H1 (cell line): ENCODE results near the gene MANBA. TPM values are rescaled to one million over a fixed set of nuclear protein-coding genes. Genes with fewer than 3 reads are reported as not detected.

Experiments
- CTCF ChIA-PET: fragments of 300-600 bp; sonication (Branson Sonifier 250); formaldehyde crosslinking; loops from one replicate; lab custom pipeline; 2021; ENCODE audit not compliant: partially characterized antibody; lab: Charles Lee
- POLR2A ChIA-PET: fragments of 300-600 bp; sonication (Branson Sonifier 250); formaldehyde crosslinking; loops from one replicate; lab custom pipeline; 2021; ENCODE audit warnings: inconsistent platforms; ENCODE audit not compliant: partially characterized antibody; lab: Charles Lee
- DNase-seq, 2 experiments: peaks; one replicate each; pipeline versions ENCODE4 v3.0.0 to v3.0.0-alpha.2; 2010 to 2022; ENCODE audit warnings: low spot score in 2 of 2, low read depth in 1 of 2, mixed read lengths in 1 of 2
- FAIRE-seq: peaks from 2 replicates; lab custom pipeline; 2011; peaks lifted over from hg19 to GRCh38; lab: Jason Lieb, UNC
- H2AFZ ChIP-seq: 2 replicates; pipeline ENCODE4 v1.8.1; 2012; ENCODE audit warnings: low read length, inconsistent platforms
- H2AK5ac ChIP-seq: 2 replicates; pipeline ENCODE4 v1.6.1; 2013; ENCODE audit warnings: low read depth, low read length
- H2BK120ac ChIP-seq: replicated peaks from 2 replicates; pipeline ENCODE3; 2013; ENCODE audit warnings: low read depth, low read length, inconsistent platforms
- H2BK12ac ChIP-seq: 2 replicates; pipeline ENCODE4 v1.6.1; 2013; ENCODE audit warnings: low read depth, low read length
- H2BK15ac ChIP-seq: 2 replicates; pipeline ENCODE4 v1.6.1; 2013; ENCODE audit warnings: low read length
- H2BK20ac ChIP-seq: 2 replicates; pipeline ENCODE4 v1.6.1; 2013; ENCODE audit warnings: low read length
- H2BK5ac ChIP-seq: 2 replicates; pipeline ENCODE4 v1.6.1; 2013; ENCODE audit warnings: low read depth, low read length
- H3K14ac ChIP-seq: 2 replicates; pipeline ENCODE4 v1.6.1; 2013; ENCODE audit warnings: inconsistent platforms; ENCODE audit not compliant: insufficient read length
- H3K18ac ChIP-seq: 2 replicates; pipeline ENCODE4 v1.6.1; 2013; ENCODE audit warnings: low read length; ENCODE audit errors: extremely low read depth
- H3K23ac ChIP-seq: 2 replicates; pipeline ENCODE4 v1.6.1; 2013; ENCODE audit warnings: inconsistent platforms; ENCODE audit not compliant: insufficient read length
- H3K23me2 ChIP-seq: 2 replicates; pipeline ENCODE4 v1.6.1; 2013; ENCODE audit warnings: low read depth, low read length
- H3K27ac ChIP-seq: 2 replicates; pipeline ENCODE4 v1.6.1; 2011; ENCODE audit warnings: low read depth, low read length, inconsistent platforms
- H3K27me3 ChIP-seq, 4 experiments: replicated peaks in 1 of 4; 1 replicate in 1 of 4; 2 replicates in 3 of 4; pipeline versions ENCODE4 v1.6.1 to v1.8.1; 2011 to 2013; ENCODE audit warnings: low read length in 3 of 4, mild to moderate bottlenecking in 3 of 4, inconsistent platforms in 2 of 4, mixed read lengths in 2 of 4, moderate library complexity in 1 of 4; ENCODE audit not compliant: control insufficient read depth in 3 of 4, insufficient read depth in 3 of 4; ENCODE audit errors: extremely low read depth in 1 of 4
- H3K36me3 ChIP-seq, 4 experiments: 2 replicates each; pipeline versions ENCODE4 v1.6.1 to v1.8.1; 2011 to 2013; ENCODE audit warnings: mild to moderate bottlenecking in 4 of 4, low read length in 3 of 4, moderate library complexity in 2 of 4, control low read depth in 1 of 4, inconsistent platforms in 1 of 4; ENCODE audit not compliant: insufficient read depth in 4 of 4, control insufficient read depth in 2 of 4
- H3K4ac ChIP-seq: replicated peaks from 2 replicates; pipeline ENCODE3; 2013; ENCODE audit warnings: low read length, low read depth, mixed read lengths, inconsistent platforms; ENCODE audit not compliant: insufficient read length
- H3K4me1 ChIP-seq, 4 experiments: replicated peaks in 1 of 4; 1 replicate in 1 of 4; 2 replicates in 3 of 4; pipeline versions ENCODE4 v1.6.1 to v1.8.1; 2011 to 2013; ENCODE audit warnings: low read length in 3 of 4, inconsistent platforms in 2 of 4, mixed read lengths in 1 of 4; ENCODE audit not compliant: insufficient read depth in 4 of 4, control insufficient read depth in 3 of 4
- H3K4me2 ChIP-seq, 2 experiments: 2 replicates each; pipeline versions ENCODE4 v1.6.1 to v1.8.1; 2011 to 2013; ENCODE audit warnings: low read depth in 2 of 2, low read length in 2 of 2, control low read depth in 1 of 2, inconsistent platforms in 1 of 2, mild to moderate bottlenecking in 1 of 2; ENCODE audit not compliant: insufficient read depth in 1 of 2
- H3K4me3 ChIP-seq, 4 experiments: fragments of 200-600, 300-600 bp in 1 of 4; sonication (generic), shearing (Covaris generic), sonication (Bioruptor Twin) in 1 of 4; 2 replicates each; pipeline versions ENCODE4 v1.5.1 to v1.8.1; 2011 to 2016; ENCODE audit warnings: low read length in 4 of 4, low read depth in 3 of 4, control low read depth in 2 of 4, inconsistent platforms in 2 of 4, mild to moderate bottlenecking in 2 of 4, mixed read lengths in 1 of 4, moderate library complexity in 1 of 4; ENCODE audit not compliant: insufficient read depth in 2 of 4; ENCODE audit errors: extremely low read depth in 1 of 4
- H3K56ac ChIP-seq: replicated peaks from 2 replicates; pipeline ENCODE3; 2013; ENCODE audit warnings: low read depth, mild to moderate bottlenecking, mixed read lengths, low read length, inconsistent platforms; ENCODE audit not compliant: insufficient read length
- H3K79me1 ChIP-seq: 2 replicates; pipeline ENCODE4 v1.6.1; 2013; ENCODE audit warnings: low read depth, low read length, control low read depth
- H3K79me2 ChIP-seq, 2 experiments: 2 replicates each; pipeline versions ENCODE4 v1.6.1 to v1.8.1; 2012 to 2013; ENCODE audit warnings: low read length in 2 of 2, mild to moderate bottlenecking in 2 of 2, inconsistent platforms in 1 of 2; ENCODE audit not compliant: insufficient read depth in 2 of 2, control insufficient read depth in 1 of 2
- H3K9ac ChIP-seq, 4 experiments: replicated peaks in 1 of 4; 1 replicate in 1 of 4; 2 replicates in 3 of 4; pipeline versions ENCODE4 v1.6.1 to v1.8.1; 2011 to 2013; ENCODE audit warnings: low read depth in 3 of 4, low read length in 3 of 4, control low read depth in 2 of 4, mild to moderate bottlenecking in 2 of 4, moderate library complexity in 2 of 4, inconsistent platforms in 1 of 4; ENCODE audit errors: extremely low read depth in 1 of 4
- H3K9me3 ChIP-seq, 2 experiments: 2 replicates each; pipeline versions ENCODE4 v1.6.1 to v1.8.1; 2012 to 2013; ENCODE audit warnings: mild to moderate bottlenecking in 2 of 2, moderate library complexity in 2 of 2, control low read depth in 1 of 2, inconsistent platforms in 1 of 2, low read depth in 1 of 2, low read length in 1 of 2, mixed read lengths in 1 of 2; ENCODE audit not compliant: insufficient read depth in 2 of 2
- H4K20me1 ChIP-seq, 2 experiments: replicated peaks in 1 of 2; 2 replicates each; pipeline versions ENCODE3 to v1.8.1; 2011 to 2013; ENCODE audit warnings: inconsistent platforms in 2 of 2, low read length in 2 of 2, mild to moderate bottlenecking in 1 of 2; ENCODE audit not compliant: insufficient read depth in 2 of 2, control insufficient read depth in 1 of 2
- H4K5ac ChIP-seq: 2 replicates; pipeline ENCODE4 v1.6.1; 2013; ENCODE audit warnings: low read length, low read depth, mixed read lengths, inconsistent platforms; ENCODE audit not compliant: insufficient read length
- H4K8ac ChIP-seq: 2 replicates; pipeline ENCODE4 v1.8.0; 2013; ENCODE audit warnings: mild to moderate bottlenecking, moderate library complexity, low read length, inconsistent platforms; ENCODE audit not compliant: insufficient read depth; ENCODE audit errors: extremely low read depth
- H4K91ac ChIP-seq: replicated peaks from 2 replicates; pipeline ENCODE3; 2013; ENCODE audit warnings: low read length, mixed read lengths, inconsistent platforms; ENCODE audit not compliant: insufficient read length
- CBX5 ChIP-seq: fragments of 300-800, 300-1000 bp; sonication (generic); IDR thresholded peaks from 2 replicates; pipeline ENCODE4 v1.7.1; 2016; ENCODE audit warnings: antibody characterized with exemption, low read length, low read depth
- CBX8 ChIP-seq: fragments of 300-800, 300-1000 bp; sonication (generic); IDR thresholded peaks from 2 replicates; pipeline ENCODE4 v1.7.1; 2016; ENCODE audit warnings: low read depth, low read length, borderline replicate concordance
- CHD1 ChIP-seq: IDR thresholded peaks from 2 replicates; pipeline ENCODE4 v1.6.1; 2012; ENCODE audit warnings: low read depth, low read length, improper control_type of control experiment
- CTCF ChIP-seq, 3 experiments: IDR thresholded peaks; 1 replicate in 2 of 3; 2 replicates in 1 of 3; pipeline versions ENCODE4 v1.5.1 to v1.6.1; 2011; ENCODE audit warnings: low read length in 3 of 3, mild to moderate bottlenecking in 3 of 3, inconsistent platforms in 2 of 3, low read depth in 1 of 3, moderate library complexity in 1 of 3; ENCODE audit not compliant: insufficient read depth in 1 of 3; ENCODE audit errors: control extremely low read depth in 1 of 3
- EP300 ChIP-seq, 2 experiments: IDR thresholded peaks; 1 replicate in 1 of 2; 2 replicates in 1 of 2; pipeline ENCODE4 v1.6.1; 2011 to 2012; ENCODE audit warnings: low read depth in 2 of 2, low read length in 2 of 2, mild to moderate bottlenecking in 2 of 2, borderline replicate concordance in 1 of 2, inconsistent platforms in 1 of 2, moderate library complexity in 1 of 2
- HDAC2 ChIP-seq, 2 experiments: fragments of 300-600 bp in 1 of 2; sonication (generic) in 1 of 2; IDR thresholded peaks; 2 replicates each; pipeline ENCODE4 v1.6.1; 2011 to 2012; ENCODE audit warnings: low read depth in 2 of 2, low read length in 2 of 2, mild to moderate bottlenecking in 2 of 2, moderate library complexity in 2 of 2, borderline replicate concordance in 1 of 2, inconsistent platforms in 1 of 2
- KDM1A ChIP-seq: fragments of 200-600, 300-600 bp; sonication (generic); IDR thresholded peaks from 2 replicates; pipeline ENCODE4 v1.7.1; 2016; ENCODE audit warnings: mild to moderate bottlenecking, low read length, borderline replicate concordance
- KDM4A ChIP-seq: IDR thresholded peaks from one replicate; pipeline ENCODE4 v1.7.1; 2012; ENCODE audit warnings: low read depth, mild to moderate bottlenecking, moderate library complexity, low read length, inconsistent platforms; ENCODE audit not compliant: severe bottlenecking
- POLR2AphosphoS5 ChIP-seq: IDR thresholded peaks from 2 replicates; pipeline ENCODE4 v1.6.1; 2011; ENCODE audit warnings: low read depth, low read length
- RXRA ChIP-seq: IDR thresholded peaks from 2 replicates; pipeline ENCODE4 v1.6.1; 2011; ENCODE audit warnings: low read depth, mild to moderate bottlenecking, low read length, moderate library complexity; ENCODE audit not compliant: insufficient read depth
- TAF1 ChIP-seq: IDR thresholded peaks from 2 replicates; pipeline ENCODE4 v1.6.1; 2011; ENCODE audit warnings: mild to moderate bottlenecking, low read depth, low read length
- TCF12 ChIP-seq: IDR thresholded peaks from 2 replicates; pipeline ENCODE4 v1.6.1; 2011; ENCODE audit warnings: low read depth, mild to moderate bottlenecking, low read length
- WGBS, 2 experiments: shearing (Covaris generic) in 1 of 2; methylation state at CpG; one replicate each; pipeline versions ENCODE4 v1.1.6 to v1.1.7; 2013 to 2015; ENCODE audit warnings: low lambda C conversion rate in 2 of 2, mixed read lengths in 2 of 2, inconsistent platforms in 1 of 2, low coverage in 1 of 2, missing lambda C conversion rate in 1 of 2; ENCODE audit not compliant: insufficient replicate concordance in 2 of 2, insufficient coverage in 1 of 2, insufficient read length in 1 of 2; ENCODE audit errors: extremely low coverage in 1 of 2, missing lambda C conversion rate in 1 of 2; 5-methylcytosine and 5-hydroxymethylcytosine counted together
- polyA plus RNA-seq, 7 experiments: library from polyadenylated mRNA; depleted of rRNA in 3 of 7; stranded (reverse) in 5 of 7; unstranded in 2 of 7; fragments of >200 nt in 5 of 7; fragments of 200-250 nt in 2 of 7; gene quantifications; 1 replicate in 5 of 7; 2 replicates in 1 of 7; 4 replicates in 1 of 7; pipeline versions ENCODE4 v1.2.1 to v1.2.3, GENCODE V29; 2011 to 2013; ENCODE audit warnings: missing spikeins in 2 of 7, mixed read lengths in 2 of 7
- total RNA-seq: library from RNA; stranded (reverse); fragmentation: NEBNext Ultra II Directional; extraction: Animal tissue kit (Norgen Biotek cat#: 25700); gene quantifications from 2 replicates; pipeline ENCODE4 v1.2.1, GENCODE V29; 2021

MANBA gene
- total and polyA plus RNA-seq, 2 of the 8 experiments (the other 6 are each of a cell fraction or from before 2014, with no cell fraction given), result 22.9 to 27.8 TPM

GRCh38 chr4:102781570-102781969 lies 20.8 kb upstream of the MANBA start:
- ChIA-PET POLR2A (interaction anchor here (2.7 to 4.7 kb wide), 3 partner anchors 9 to 47 kb away, joined by 10 to 31 read pairs (median 17); partner anchors contain the start of gene UBE2D3), CTCF (no interaction called here)
- Histone ChIP-seq H2AK5ac (no peak overlapping the region), H4K8ac (no peak overlapping the region), H3K9me3 (no peaks in the 10 kb centered on the region), H2BK15ac (no peak overlapping the region), H2BK120ac (no peak overlapping the region), H3K27ac (no peak overlapping the region), H4K20me1 (no peaks in the 10 kb centered on the region), H3K23me2 (no peaks in the 10 kb centered on the region), H3K4me2 (no peak overlapping the region), H3K79me1 (no peaks in the 10 kb centered on the region), H2BK20ac (no peak overlapping the region), H4K91ac (no peak overlapping the region), H3K4ac (no peak overlapping the region), H4K5ac (no peak overlapping the region), H3K18ac (no peak overlapping the region), H2AFZ (no peak overlapping the region), H3K4me1 (no peaks in the 10 kb centered on the region), H3K79me2 (no peaks in the 10 kb centered on the region), H2BK5ac (no peak overlapping the region), H3K23ac (no peak overlapping the region), H3K9ac (no peak overlapping the region), H2BK12ac (no peak overlapping the region), H3K36me3 (no peaks in the 10 kb centered on the region), H3K4me3 (no peak overlapping the region), H3K14ac (no peak overlapping the region), H3K27me3 (no peaks in the 10 kb centered on the region), H3K56ac (no peak overlapping the region)
- DNase-seq, result no peak
- FAIRE-seq, result no peak
- 85% methylated on average over 1 of the region's 1 CpG; no CpG with 5 or more reads in 1 of the 2 experiments for WGBS, 2 experiments
- TF ChIP-seq CBX5 (no peak), EP300 (IDR thresholded peaks at IDR 0.05; ENCODE audit: borderline replicate concordance in 1 of 2, low read depth in 2 of 2, low read length in 2 of 2) (no peak), KDM4A (no peak), KDM1A (no peak), RXRA (no peak), HDAC2 (IDR thresholded peaks at IDR 0.05; ENCODE audit: borderline replicate concordance in 1 of 2, low read depth in 2 of 2, low read length in 2 of 2) (no peak), TCF12 (no peak), POLR2AphosphoS5 (no peak), CBX8 (no peak), CHD1 (no peak), TAF1 (no peak), CTCF (IDR thresholded peaks at IDR 0.05; ENCODE audit: control extremely low read depth in 1 of 3, insufficient read depth in 1 of 3, low read depth in 1 of 3, low read length in 3 of 3) (no peak)
